Stimulated activated CD8-positive, alpha-beta memory T cell treated with anti-CD3 and anti-CD28 coated beads, Interleukin-15, amount 100 ng/mL, for 4 hours (primary cell): ENCODE measurements around the gene PGLYRP4.
"Not testable (repeated sequence)": the region's sequence is repeated elsewhere in the genome, so short reads cannot be mapped to it uniquely, and the experiment has no call there.

ENCODE experiments used
- DNase-seq, 2 donors: peaks; one replicate each; pipeline ENCODE4 v3.0.0-alpha.2; 2020; ENCODE audit warnings: low read depth in 2 of 2

The PGLYRP4 gene

GRCh38 chr1:153356392-153357075, 7.9 kb upstream of the PGLYRP4 start:
- DNase-seq = no peak

- DNase-seq = no peak
Measured at GRCh38 chr1:153355445-153356071, 6.9 kb upstream of the PGLYRP4 start.

GRCh38 chr1:153354515-153355193, 6.0 kb upstream of the PGLYRP4 start:
- DNase-seq = no peak

DNA sequence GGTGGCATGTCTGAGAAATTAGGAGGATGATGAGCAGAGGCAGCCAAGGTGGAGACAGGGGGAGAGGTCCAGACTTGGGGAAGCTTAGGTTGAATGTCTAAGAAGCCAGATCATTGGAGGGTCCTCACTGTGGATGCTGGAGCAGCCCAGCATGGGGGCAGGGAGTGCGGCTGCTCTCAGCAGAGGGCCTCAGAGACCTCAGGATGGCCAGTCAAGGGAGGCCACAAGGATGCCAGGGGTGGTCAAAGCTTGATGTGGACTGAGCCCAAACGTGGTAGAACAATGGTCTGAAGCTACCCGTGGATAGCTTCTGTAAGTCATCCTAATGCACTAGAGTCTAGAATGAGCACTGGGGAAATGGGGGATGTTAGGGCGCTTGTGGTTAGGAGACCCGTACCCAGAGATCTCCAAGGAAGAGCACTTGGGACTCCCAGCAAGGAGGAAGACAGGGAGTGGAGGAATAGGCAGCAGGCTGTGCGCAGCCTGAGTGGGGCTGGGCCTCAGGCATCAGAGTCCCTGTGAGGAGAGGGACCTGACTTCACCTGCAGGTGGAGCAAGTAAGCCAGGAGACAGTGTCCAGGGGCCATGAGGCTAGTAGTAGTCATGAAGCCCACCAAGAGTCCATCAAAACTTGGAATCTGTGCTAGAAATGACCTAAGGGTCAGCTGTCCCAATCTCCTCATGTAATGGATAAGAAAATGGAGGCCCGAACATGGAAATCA, 4.7 kb upstream of the PGLYRP4 start:
- DNase-seq = no peak

GRCh38 chr1:153352523-153352922, 3.9 kb upstream of the PGLYRP4 start:
- DNase-seq = peak in 1 of 2 donors; percentile 33

DNA sequence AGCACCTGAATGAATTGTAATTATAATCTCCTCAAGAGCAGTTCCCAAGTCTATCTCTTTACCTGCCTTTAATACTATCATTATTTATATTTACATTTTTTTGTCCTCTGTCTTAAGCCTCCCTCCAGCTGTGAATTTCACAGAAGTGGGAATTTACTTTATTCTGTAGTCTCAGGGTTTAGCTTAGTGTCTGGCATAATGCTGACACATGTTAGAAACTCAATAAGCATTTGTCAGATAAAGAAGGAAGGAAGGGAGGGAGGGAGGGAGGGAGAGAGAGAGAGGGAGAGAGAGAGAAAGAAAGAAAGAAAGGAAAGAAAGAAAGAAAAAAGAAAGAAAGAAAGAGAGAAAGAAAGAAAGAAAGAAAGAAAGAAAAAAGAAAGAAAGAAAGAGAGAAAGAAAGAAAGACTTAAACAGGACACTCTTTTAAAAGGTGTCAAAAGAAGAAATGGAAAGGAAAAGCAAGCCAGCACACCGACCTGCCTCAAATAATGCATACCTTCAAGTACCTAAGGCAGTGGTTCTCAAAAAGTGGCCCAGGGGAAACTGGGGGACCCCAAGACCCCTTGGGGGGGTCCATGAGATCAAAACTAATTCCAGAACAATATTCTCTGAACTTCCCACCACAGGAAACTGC, 1.8 kb upstream of the PGLYRP4 start:
- no peak for DNase-seq

GRCh38 chr1:153349363-153350320, 1.0 kb upstream of the PGLYRP4 start:
- no peak for DNase-seq

- no peak for DNase-seq
Measured at GRCh38 chr1:153347856-153348255, 785 bp downstream of the PGLYRP4 start.

DNA sequence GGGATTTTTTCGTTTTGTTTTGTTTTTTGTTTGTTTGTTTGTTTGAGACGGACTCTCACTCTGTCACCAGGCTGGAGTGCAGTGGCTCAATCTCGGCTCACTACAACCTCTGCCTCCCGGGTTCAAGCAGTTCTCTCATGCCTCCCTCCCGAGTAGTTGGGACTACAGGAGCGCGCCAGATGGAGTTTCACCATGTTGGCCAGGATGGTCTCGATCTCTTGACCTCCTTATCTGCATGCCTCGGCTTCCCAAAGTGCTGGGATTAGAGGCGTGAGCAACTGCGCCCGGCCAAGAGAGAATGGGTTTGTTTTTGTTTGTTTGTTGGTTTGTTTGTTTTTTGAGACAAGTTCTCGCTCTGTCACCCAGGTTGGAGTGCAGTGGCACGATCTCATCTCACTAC, 1.6 kb downstream of the PGLYRP4 start:
- DNase-seq = not testable (repeated sequence)

GRCh38 chr1:153346077-153346723, 2.4 kb downstream of the PGLYRP4 start:
- DNase-seq = no peak

- DNase-seq = no peak
Measured at GRCh38 chr1:153345187-153346076, 3.2 kb downstream of the PGLYRP4 start.

DNA sequence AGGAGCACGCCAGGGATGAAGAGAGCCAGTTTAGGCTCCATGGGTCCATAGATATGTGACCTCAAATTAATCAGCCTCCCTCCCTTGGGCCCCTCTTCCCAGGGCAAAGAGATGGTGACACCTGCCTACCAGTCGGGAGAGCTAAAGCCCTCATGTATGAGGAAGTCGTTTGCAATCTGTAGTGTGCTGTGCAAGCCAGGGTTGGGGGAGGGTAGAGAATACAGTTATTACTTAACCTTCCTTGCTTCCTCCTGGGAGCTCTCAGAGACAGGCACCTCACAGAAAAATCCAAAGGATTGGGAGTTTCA, 4.0 kb downstream of the PGLYRP4 start:
- DNase-seq = no peak

GRCh38 chr1:153343811-153344717, 4.6 kb downstream of the PGLYRP4 start:
- no peak for DNase-seq

GRCh38 chr1:153343040-153343681, 5.5 kb downstream of the PGLYRP4 start:
- no peak for DNase-seq

- DNase-seq = no peak
Measured at GRCh38 chr1:153342178-153342577, 6.5 kb downstream of the PGLYRP4 start.

DNA sequence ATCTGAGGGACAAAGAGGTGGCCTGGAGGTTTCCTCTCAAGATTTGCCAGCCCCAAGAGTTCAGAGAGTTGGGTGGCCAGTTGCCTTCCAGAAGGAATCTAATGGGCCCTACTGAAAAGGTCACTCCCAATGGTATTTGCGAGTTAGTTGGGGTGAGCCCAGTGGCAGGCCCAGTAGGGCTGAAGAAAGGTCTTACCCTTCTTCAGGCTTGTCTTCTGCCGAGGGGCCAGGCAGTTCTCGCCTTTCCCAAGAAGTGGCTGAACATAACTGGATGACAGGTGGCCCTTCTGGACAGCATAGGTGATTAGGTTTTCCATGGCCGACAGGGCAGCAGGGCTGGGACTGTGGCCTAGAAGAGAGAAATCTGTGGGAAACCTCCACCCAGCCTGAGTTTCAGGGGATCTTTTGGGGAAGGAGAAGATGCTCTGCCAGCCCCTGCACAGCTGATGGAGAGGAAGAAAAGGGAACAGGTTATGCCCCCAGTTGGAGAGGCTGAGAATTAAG, 7.2 kb downstream of the PGLYRP4 start:
- no peak for DNase-seq

GRCh38 chr1:153340356-153340755, 8.3 kb downstream of the PGLYRP4 start:
- no peak for DNase-seq

GRCh38 chr1:153339802-153340201, 8.8 kb downstream of the PGLYRP4 start:
- no peak for DNase-seq
